Stimulated activated CD4-positive, alpha-beta T cell treated with anti-CD3 and anti-CD28 coated beads, TNF-alpha, amount 100 ng/mL, for 48 hours (primary cell): ENCODE results near the gene SOX18.

Experiments used
- DNase-seq, 3 donors: peaks; one replicate each; pipeline ENCODE4 v3.0.0-alpha.2; 2020; ENCODE audit warnings: low read depth in 3 of 3

SOX18 gene

DNA sequence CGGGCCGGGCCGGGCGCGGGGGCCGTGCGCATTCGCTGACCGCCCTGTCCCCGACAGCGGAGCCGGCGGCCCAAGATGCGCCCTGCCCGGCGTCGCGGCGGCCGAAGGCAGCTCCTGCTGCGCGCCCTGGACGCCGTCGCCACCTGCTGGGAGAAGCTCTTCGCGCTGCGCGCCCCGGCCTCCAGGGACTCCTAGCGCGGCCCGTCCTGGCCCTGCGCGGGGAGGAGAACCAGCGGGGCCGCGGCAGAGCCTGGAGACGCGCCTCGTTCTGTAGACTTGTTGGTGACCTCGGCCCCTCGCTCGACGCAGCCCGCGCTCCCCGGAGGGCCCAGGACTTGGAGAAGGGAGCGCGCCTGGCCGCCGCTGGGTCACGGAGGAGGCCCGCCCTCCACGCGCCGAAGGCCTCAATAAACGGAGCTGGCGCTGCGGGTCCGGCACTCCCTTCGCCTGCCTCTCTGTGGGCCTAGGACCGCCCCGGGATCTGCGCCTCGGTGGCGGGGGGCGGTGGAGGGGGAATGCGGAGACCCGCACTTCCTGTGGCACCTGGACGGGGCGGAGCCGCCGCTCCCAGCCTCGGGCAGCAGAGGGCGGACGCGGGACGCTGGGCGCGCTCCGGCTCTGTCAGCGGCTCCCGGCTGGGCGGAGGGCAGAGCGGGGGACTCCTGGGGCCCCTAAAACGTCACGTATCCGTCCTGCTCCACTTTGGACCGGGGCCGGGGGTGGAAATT lies 10.7 kb downstream of the SOX18 start:
- DNase-seq: peak; percentile 52 to 78 (median 54)

DNA sequence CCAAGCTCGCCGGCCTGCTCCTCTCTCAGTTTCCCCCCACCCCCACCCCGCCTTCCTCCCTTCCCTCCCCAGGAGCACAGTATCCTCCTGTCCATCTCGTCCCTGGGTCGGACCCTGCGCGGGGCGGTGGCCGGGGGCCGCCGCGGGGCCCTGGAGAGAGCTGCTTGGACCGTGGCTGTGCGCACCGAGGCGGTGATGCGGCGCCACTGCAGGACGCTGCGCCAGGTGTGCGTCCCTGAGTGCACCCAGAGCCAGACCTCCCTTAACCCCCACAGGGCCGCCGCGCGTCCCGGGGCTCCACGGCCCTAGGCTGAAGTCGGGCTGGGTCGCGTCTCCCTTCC lies 11.2 kb downstream of the SOX18 start:
- DNase-seq: no peak

DNA sequence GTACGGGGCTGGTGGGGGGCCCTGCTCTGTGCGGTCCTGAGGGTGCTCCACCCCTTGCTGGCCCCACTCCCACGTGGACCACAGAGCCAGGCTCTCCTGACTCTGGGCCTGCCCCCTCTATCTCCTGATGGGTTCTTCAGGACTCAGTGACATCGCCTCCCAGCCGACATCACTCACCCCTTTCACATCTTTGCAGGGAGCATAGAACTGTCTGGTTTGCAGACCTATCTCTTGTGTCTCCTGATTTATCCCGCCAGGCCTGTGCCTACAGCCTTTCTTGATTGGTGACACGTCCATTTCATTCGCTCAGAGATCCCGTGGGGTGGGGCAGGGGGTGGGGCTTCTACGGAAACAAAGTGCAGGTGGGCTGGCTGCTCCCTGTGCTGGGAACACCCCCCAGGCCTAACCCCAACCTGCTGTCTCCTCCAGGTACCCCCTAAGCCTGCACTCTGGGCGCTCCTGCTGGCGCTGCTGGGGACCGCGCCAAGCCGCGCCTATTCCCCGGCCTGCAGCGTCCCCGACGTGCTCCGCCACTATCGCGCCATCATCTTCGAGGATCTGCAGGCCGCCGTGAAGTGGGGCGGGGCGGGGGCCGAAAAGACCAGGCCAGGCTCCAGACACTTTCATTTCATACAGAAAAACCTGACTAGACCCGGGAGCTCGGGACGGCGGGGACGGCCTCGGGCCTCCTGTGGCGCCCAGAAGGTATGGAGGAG lies 11.8 kb downstream of the SOX18 start:
- no peak for DNase-seq

- DNase-seq: no peak
These were observed 12.3 kb downstream of the SOX18 start for GRCh38 chr20:64037199-64037497.

DNA sequence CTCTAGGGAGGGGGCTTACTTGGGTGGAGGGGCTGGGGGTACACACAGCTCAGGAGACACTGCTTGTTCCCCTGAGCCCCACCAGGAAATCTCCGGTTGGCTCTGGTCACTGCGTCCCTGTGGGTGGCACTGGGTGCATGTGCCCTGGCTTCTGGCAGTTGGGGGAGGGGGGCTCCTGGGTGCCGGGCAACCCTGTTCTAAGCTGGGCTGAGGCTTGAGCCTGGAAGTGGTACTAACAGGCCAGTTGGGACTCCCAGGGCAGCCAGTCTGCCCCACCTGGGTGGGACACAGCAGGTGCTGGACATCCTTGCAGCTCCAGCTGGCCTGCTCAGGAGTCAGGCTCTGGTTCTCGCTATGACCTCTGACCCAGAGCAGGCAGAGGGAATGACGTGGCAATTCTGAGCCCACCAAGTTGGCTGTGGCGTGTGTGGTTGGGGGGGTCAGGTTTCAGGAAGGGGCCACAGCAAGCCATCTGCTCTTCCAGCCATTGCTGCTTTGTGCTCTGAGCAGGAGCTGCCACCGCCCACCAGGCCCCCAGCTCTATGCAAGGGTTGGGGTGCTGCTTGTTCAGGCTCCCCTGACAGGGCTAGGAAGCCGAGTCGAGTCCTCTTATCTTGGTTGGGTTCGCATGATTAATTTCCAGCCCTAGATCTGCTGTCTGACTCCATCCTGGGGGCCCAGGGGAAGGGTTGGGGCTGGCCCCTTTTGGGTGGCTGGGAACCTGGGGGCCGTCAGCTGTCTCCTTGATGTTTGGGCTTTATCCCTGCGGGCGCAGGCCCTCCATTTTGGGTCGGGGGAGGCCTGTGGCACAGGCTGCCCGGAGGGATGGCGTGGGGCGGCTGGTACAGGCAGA lies 12.9 kb downstream of the SOX18 start:
- DNase-seq: no peak

DNA sequence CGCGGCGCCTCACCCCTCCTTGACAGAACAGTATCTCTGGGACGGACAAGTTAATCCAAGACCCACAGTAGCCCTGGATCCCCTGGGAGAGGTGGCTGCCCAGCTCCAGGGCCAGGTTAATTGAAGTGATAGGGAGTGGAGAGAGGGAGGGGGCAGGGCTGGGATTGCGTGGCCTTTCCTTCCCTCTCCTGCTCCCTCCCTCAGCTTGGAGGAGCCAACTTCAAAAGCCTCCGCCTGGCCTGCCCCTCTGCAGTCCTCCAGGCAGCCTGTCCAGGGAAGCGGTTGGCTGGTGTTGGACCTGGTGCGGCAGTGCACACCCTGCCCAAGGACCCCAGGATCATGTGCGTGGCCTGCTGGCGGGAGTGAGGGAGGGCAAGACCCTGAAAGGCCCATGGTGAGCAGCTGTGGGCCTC lies 13.5 kb downstream of the SOX18 start, which contains the start of gene C20orf204:
TSS of gene C20orf204 (plus strand) at position 250 of the 413 bp plus-strand sequence. CDS start at position 392, 142 bp downstream.
- DNase-seq: no peak

DNA sequence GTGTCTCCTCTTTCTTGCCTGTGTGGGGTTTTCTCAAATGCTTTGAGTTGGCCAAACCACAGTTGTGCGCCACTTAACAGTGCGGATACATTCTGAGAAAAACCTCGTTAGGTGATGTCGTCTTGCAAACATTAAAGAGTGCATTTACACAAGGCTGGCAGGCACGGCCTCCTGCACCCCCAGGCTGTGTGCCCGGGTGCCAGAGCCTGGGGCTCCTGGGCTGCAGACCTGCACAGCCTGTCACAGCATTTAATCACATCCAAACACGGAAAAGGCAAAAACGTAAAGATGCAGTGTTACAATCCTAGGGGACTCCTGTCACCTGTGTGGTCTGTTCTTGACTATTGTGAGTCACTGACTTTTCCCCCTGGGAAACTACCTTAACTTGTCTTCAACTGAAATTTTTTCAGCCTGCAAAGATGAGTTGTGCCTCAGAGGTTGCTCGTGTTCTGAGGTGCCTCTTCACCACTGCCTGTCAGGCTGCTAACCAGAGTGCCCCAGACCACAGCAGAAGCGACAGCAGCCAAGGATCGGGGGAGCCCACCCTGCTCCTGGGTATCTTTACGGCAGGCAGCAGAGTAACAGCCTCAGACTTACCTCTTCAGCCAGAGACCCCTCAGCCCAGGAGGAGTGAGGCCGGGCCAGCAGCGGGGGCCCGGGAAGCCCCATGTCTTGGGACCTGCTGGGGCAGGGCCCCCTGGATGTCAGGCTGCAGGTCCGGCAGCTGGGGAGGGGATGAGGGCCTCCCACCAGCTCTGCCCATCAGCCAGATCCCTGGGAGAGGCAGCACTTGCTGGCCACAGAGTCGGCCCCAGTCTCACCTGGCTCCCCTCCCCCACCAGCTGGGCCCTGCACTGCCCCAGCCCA lies 14.1 kb downstream of the SOX18 start:
- DNase-seq: no peak

GRCh38 chr20:64033981-64034493 lies 15.4 kb downstream of the SOX18 start:
- DNase-seq: no peak

DNA sequence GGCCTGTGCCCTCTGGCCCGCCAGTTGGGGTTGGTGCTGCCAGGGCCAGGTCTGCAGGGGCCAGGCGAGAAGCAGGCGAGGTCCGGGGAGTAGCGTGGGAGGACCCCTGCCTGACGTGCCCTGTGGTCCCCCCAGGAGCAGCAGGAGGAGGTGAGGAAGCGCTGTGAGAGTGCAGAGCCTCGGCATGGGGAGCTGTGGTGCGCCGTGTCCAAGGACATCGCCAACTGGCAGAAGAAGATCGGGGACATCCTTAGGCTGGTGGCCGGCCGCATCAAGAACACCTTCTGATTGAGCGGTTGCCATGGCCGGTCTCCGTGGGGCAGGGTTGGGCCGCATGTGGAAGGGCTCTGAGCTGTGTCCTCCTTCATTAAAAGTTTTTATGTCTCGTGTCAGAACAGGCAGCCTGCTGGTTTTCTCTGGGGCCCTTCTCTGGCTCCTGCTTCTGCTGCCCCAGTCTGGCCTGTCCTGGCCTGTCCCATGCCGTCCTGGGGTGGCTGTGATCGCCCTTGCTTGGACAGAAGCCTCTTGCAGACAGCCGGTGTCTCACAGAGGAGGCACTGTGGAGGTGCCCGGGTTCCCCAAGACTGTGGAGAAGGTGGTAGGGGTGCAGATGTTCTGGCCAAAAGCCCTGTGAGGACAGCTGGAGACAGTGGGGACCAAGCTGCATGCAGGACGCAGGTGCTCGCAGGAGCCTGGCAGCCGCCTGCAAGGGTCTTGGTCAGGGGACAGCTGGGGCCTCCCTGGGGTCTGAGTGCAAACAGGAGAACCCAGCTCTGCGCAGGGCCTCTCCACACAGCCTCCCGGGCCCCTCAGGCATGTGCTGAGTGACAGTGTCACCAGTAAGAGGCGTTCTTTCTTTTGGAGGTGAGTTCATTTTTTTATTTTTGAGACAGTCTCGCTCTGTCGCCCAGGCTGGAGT lies 16.5 kb downstream of the SOX18 start:
- DNase-seq: no peak

GRCh38 chr20:64031822-64032314 lies 17.6 kb downstream of the SOX18 start:
- no peak for DNase-seq

GRCh38 chr20:64030371-64031134 lies 18.9 kb downstream of the SOX18 start:
- DNase-seq: no peak

GRCh38 chr20:64029293-64030117 lies 19.9 kb downstream of the SOX18 start:
- DNase-seq: no peak

DNA sequence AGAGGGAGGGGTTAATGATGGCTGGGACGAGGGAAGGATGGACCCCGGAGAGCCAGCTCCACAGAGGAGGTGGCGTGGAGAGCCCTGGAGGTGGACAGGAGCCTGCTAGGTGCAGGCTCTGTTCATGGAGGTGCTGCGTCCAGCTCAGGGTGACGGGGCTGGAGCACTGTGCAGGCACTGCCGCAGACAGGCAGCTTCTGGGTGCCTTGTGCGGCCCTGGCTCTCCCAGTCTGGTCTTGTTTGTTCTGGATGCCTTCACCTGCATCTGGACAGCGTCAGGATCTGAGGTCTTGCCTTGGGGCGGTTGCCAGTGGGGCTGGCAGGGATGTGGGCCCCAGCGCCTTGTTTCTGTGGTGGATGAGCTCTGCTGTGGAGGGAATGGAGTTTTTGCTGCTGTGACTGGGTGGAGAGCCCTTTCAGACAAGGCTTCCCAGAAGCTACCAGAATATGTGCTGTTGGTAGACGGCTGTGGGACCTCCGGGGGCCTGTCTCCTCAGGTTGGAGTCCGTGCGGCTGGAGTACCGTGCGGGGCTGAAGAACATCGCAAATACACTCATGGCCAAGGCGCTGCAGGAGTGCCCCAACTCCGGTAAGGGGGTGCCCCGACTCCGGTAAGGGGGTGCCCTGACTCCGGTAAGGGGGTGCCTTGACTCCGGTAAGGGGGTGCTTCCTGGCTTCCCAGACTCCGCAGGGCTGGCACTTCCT lies 21.3 kb downstream of the SOX18 start:
- no peak for DNase-seq

GRCh38 chr20:64025826-64026412 lies 23.5 kb downstream of the SOX18 start:
- no peak for DNase-seq

- no peak for DNase-seq
These were observed 24.2 kb downstream of the SOX18 start for GRCh38 chr20:64025101-64025825.

DNA sequence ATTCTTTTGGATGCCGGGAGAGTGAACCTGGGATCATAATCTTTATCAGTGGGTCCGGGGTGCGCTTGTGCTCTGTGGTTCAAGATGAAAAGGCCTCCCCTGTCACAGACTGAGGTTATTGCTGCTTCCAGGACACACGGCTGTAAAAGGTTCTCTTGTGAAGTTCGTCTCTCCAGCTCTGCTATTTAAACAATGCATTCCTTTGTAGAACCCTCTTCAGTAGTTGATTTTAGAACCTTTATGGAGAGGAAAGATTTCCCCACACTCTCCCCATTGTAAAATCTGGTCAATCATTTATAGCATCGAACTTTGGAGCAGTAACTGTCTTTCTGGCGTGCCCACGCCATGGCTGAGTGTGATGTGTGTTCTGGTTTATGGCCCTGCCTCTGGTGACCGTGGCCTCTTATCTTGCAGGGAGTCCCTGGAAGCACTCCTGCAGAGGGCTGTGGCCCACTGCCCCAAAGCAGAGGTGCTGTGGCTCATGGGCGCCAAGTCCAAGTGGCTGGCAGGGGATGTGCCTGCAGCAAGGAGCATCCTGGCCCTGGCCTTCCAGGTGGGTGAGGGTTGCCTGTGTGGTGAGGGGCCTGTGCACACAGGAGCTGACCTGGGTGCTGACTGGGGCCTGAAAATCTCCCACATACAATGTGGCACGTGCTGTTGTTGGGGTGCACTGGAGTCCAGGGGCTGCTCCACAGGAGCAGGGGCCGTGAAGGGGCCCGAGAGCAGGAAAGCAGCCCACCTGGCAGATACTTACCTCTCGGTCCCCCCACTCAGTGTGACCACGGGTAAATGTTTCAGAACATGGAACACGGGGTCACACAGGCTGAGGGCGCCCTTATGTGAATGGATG lies 25.1 kb downstream of the SOX18 start:
- no peak for DNase-seq
